NCI-H1930 (cell line): Measurements from ENCODE around the gene ABRACL.

Experiments used
- DNase-seq, 2 experiments: peaks; one replicate each; lab custom pipeline; 2025; lab: John Stamatoyannopoulos, UW

Gene ABRACL

DNA sequence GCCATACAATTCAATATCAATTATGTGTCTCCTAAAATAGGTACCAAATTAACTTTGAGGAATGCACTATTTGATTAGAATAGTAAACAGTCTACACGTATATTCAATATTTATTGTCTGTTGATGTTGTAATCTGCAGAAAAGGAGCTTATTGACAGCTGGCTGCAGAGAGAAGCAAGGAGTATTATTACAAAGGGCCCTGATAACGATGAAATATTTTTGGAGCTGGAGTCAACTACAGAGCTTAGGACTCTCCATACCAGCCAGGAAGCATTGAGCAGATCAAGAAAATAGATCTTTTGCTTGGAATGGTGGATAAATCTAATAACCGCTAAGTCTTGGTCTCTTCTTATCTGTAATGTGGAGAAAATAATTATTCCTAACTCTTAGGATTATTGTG lies 25.5 kb downstream of the ABRACL start:
- DNase-seq = no peak

DNA sequence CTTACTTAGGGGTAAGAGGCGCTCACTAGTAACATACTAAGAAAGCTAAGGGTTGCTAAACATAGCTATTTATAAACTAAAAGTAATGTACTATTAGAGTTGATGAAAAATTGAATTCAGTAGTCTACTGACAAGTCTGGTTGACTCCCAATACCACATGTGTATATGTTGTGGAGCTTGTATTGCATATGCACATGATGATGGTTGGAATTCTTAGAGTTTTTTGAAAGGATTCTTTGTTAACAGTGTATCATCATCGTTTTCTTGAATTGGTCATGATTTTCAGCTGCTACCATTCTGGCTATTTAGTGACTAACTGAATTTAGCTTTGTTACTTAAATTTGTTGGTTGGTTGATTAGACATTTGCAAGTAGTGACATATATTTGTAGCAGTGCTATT lies 27.2 kb downstream of the ABRACL start:
- no peak for DNase-seq

DNA sequence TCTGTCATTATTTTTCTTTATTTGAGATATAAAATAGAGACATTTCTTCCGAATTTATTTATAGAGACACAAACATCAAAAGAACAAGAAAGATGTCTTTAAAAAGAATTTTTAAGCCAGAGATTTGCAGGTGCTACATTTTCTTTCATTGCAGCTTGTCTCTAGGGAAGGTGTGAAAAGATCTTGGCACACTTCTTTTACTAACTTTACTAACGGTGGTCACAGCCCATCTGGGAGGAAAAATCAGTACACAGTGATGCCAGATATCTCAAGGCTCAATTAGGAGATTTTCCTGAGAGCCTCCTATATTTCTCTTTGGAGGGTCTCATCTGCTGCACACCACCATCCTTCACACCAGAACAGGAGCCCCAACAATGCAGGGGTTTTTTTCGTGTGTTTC lies 29.5 kb downstream of the ABRACL start:
- DNase-seq = no peak

DNA sequence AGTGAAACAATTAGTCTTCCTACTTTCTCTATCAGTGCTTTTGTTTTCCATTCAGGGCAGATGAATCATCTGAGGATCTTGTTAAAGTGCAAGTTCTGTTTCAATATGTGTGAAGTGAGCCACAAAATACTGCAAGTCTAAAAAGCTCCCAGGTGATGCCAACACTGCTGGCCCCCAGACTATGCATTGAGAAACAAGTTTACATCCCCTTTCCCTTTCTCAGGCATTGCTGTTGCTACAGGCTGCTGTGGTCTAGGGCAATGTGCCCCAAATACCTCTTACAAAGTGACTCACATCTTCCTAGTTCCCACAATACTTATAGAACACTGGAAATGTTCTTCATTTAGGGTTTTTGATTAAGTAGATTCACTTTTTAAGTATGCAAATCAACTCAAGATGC lies 31.8 kb downstream of the ABRACL start:
- DNase-seq = no peak

DNA sequence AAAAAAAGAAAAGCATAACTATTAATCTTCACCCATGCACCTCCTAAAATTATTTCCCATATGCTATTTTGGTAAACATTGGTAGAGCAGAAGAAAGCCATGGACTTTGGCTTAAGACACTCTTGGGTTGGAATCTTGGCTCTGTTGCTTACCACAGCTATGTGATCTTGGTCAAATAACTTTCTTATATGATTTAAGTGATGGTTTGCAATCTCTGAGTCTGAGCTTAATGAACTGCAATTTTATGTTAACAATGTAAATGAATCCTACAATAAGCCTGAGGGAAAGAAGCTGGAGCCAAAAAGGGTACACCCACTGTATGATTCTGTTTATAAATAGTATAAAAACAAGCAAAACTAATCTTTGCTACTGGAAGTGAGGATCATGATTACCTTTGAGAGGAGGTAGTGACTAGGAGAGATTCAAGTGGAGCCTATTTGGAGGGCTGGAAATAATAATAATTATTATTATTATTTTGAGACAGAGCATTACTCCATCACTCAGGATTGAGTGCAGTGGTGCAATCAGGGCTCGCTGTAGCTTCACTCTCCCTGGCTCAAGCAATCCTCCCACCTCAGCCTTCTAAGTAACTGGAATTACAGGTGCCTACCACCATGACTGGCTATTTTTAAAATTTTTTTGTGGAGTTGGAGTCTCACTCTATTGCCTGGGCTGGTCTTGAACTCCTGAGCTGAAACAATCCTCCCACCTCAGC lies 34.5 kb downstream of the ABRACL start:
- DNase-seq = no peak

DNA sequence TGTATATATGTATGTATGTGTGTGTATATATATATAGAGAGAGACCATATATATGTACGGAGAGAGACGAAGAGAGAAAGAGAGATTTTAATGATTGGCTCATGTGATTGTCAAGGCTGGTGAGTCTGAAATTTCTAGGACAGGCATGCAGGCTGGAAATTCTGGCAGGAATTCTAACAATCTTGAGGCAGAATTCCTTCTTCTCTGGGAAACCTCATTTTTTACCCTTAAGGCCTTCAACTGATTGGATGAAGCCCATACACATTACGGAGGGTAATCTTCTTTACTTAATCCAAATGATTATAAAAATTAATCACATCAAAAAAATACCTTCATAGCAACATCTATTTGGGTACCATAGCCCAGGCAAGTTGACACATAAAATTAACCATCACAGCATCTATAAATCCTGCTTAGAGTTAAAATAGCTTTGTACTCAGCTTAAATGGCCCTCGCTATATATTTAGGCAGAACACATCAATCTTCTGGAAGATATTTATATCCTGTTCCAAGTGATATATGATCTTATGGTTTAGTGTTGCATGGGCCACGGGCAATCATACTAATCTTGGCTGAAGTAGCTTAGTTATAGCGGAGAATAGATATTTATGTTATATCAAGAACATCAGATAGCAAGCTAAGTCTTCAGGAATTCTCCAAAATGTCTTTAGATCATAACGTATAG lies 36.6 kb downstream of the ABRACL start:
- DNase-seq = no peak

DNA sequence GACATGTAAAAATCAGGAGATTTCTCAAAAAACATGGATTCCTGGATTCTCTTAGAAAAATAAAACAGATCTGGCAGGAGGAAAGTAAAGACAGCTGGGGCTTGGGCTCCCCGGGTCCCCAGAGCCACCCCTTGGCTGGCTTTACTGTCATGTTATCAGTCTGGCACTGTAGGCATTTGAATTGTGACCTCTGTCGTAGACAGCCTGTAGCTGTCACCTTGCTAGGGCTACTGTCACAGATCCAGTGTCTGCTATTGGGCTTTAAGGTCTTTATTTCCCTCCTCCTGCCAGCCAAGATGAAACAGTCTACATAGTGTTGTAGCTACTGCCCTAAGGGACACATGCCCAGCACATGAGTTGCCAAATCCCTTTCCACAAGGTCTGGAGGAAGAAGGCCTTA lies 37.5 kb downstream of the ABRACL start:
- no peak for DNase-seq

DNA sequence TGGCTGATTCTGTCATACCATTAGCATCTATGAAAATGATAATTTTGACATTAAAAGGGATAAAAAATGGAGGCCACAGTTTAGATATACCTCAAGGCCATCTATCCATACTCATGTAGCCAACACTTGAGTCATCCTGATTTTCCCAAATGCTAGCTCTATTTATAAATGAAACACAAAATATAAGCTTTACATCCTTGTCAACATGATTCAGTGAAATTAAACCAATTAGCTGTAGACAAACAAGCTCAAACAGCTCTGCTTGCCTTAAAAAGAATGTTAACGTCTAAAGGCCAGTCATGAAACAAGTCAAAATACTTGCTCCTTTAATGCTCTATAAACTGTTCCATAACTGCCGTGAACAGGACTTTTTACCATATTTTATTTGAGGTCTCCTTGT lies 40.3 kb downstream of the ABRACL start:
- DNase-seq = peak in 1 of 2 experiments; percentile 13

DNA sequence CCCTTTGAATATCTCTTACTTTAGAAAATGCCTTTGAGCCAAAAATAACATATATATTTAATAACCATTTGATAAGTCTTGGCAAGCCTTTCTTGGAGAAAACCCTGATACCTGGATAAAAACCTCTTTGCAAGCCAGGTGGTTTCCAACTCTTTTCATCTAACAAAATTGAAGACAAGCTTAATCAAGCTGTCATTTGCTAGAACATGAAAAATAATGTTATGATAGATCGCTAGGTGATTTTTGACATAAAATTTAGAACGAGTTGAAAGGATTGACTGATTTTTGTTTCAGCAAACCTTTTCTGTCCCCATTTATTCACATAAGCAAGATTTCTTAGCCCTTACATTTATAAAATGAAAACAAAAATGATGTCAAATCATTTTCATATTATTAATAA lies 44.6 kb downstream of the ABRACL start:
- no peak for DNase-seq

DNA sequence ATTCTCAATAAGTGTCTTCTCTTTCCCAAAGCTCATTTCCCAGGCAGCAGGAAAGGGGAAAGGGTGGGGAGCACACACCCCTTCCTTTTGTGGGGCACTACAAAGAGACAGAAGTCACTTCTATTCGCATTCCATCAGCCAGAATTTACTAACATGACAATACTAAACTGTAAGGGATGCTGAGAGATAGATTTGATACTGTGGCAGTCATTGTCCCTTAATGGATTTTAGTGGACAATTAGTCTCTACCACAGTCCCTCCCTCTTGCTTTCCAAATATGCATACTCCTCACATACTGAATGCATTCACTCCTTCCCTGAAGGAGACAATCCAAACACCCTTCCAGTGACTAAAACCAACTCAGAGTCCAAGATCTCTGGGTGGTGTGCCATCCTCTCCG lies 50.5 kb downstream of the ABRACL start:
- DNase-seq = no peak

DNA sequence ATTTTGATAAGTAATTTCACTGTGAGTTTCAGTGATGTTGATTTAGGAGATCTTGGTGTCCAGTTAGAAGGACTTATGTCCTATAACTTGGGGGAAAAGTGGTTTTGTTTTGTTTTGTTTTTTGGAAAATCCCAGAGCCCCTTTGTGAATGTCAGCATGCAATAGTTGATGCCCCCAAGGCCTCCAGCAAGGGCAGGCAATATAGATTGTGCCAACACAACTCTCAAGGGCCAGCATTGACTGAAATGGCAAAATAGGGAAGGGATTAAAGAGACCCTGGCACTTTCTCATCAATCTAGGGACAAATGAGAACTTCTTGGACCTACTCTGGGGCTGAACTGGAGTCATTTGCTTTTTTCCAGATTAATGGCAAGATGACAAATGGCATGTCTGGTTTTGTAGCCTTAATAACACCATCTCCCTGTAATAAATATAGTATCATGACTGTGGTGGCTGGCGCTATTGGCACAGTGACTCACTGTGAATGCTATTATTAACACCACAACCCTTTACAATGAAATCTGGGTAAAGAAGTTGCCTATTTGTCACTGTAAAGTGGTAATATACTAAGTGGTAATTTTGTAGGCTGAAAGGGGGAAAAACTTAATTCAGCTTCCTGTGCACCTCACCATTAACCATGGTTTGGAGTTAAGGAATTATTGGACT lies 51.8 kb downstream of the ABRACL start:
- no peak for DNase-seq

DNA sequence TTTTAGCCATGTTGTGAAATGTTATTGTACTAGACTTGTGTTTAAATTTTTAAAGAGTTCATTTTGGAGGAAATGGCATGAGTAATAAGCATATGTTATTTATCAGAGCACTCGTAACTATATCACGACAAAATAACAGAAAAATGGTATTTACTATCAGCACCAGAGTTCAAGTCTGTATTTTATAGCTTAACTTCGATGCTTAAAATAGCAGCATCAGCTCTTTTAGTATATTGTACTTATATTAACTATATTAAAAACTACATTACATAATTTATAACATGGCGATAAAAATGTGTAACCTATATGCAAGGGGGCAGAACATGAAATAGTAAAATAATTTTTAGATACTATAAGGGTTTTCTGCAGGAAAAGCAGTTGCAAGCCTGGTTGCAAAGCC lies 52.9 kb downstream of the ABRACL start:
- DNase-seq = no peak

DNA sequence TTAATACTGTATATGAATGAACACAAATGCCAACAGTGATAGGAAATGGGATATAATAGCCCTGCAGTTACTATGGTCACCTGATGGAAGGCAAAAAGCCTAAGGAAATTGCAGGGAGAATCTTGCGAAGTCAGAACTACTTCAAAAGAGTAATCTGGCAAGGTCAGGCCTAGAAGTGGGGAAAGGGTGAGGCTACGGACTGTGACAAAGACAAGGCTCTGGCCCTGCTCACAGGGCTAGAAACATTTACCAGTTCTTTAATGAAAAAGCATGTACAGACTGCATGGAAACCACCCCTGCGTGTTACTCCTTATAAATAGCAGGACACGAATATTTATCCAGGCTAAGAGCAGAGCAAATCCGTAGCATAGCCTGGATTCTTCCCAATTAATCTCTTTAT lies 53.8 kb downstream of the ABRACL start:
- no peak for DNase-seq

DNA sequence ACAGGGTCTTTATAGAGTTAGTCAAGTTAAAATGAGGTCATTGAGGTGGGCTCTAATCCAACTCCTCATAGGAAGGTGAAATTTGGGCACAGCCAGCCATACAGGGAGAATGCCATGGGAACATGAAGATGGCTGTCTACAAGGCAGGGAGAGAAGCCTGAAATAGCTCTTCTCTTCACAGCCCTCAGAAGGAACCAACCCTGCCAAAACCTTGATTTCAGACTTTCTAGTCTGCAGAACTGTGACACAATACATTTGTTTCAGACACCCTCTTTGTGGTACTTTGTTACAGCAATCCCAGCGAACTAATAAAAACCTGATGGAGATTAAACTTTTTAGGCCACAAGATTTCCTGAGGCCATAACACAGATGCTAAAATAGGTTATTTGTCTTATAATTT lies 63.3 kb downstream of the ABRACL start:
- no peak for DNase-seq
